ENCODE data around the gene KAZN. TPM values are rescaled to one million over a fixed set of nuclear protein-coding genes. Genes with fewer than 3 reads are reported as not detected.

KAZN gene
- total and polyA plus RNA-seq, 4 donors = 4.4 to 19.3 (median 9.6) TPM

DNA sequence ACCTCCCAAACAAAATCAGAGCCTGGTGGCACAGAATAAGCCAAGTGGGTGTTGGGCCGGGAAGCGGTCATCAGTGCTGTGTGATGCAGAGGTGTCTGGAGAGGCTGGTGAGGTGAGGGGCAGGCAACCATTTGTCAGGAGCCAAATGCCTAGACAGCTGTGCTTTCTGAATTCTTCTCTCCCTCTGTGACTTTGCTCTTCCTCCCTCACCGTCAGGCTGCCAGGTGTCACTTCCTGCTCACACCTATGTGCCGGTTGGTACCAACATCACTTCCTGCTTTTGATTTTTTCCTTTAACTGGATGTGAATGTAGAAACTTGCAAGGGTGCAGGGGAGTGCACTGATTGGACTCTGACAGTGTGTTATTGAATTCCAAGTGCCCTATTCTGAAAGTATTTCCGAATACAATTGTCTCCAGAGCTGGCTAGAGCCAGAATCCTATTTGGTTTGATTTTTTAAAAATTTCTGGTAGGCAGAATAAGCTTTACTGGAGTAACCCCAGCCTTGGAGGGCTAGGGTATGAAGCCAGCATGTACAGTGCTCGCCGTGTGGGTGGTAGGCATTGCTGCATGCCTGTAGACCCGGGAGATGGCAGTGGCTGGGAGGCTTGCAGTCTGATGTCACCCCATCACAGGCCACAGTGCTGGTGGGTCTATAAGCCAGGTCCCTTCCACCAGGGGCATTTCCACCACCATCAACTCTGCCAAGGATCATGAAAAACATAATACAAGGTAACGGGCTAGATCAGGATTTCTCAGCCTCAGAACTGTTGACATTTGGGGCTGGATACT, 210.9 kb downstream of the KAZN start:
- DNase-seq = no peak
- ATAC-seq (ENCODE audit: low FRiP score) = no peak
- no peaks in the 10 kb centered on the region for H3K4me1 ChIP-seq (ENCODE audit: control insufficient read depth in 1 of 2, insufficient read depth in 2 of 2, low read length in 2 of 2)
- WGBS, 2 donors = 80 to 84% methylated on average over 9 of the region's 9 CpGs
- intact Hi-C loops (cut with DNase I) = no loop called here
- no peak overlapping the region for H3K27ac ChIP-seq (ENCODE audit: low read depth in 1 of 2, low read length in 2 of 2)
- no peak overlapping the region for H3K4me3 ChIP-seq (ENCODE audit: low read length in 2 of 2)
- no peaks in the 10 kb centered on the region for H3K27me3 ChIP-seq (ENCODE audit: control insufficient read depth in 1 of 2, insufficient read depth in 2 of 2, low read length in 1 of 2)
- no peaks in the 10 kb centered on the region for H3K36me3 ChIP-seq (ENCODE audit: control insufficient read depth in 1 of 2, insufficient read depth in 2 of 2, low read length in 1 of 2)
- peaks cover 12% of the 10 kb centered on the region for H3K9me3 ChIP-seq (ENCODE audit: control insufficient read depth, low read length)

DNA sequence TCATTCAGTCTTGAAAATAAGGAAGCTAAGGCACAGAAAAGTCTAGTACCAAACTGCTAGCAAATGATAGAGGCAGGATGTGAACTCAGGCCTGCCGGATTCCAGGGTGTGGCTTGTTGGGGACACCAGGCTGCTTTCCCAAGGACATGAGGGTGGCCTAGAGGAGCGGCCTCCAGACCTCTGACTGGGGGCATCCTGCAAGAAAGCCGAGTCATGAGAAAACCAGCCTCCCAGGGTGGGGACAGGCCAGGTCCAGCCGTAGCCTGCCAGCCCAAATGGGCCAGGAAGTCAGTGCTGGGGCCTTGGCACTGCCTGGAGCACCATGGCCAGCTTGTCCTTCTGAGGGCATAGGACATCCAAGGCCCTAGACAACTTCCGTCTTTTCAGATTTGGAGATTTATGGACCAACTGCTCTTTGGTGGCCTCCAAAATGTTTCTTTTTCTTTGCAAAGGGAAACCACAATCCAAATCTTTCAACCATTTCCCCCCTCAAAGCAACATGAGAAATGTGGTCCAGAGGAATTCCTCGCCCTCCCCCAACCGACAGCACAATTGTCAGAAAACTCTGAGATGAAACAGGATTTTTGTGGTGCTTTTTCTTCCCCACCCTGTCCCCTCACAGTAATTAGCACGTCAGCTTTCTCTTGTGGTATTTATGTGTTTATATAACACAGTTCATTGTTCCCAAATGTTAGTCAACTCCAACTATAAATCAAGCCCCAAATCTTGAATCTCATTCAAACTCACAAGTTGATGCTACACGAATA, 212.3 kb downstream of the KAZN start:
- Histone ChIP-seq H3K27me3 (ENCODE audit: control insufficient read depth in 1 of 2, insufficient read depth in 2 of 2, low read length in 1 of 2) (peaks cover 0 to under 1% of the 10 kb centered on the region in 2 donors), H3K36me3 (ENCODE audit: control insufficient read depth in 1 of 2, insufficient read depth in 2 of 2, low read length in 1 of 2) (no peaks in the 10 kb centered on the region), H3K4me3 (ENCODE audit: low read length in 2 of 2) (no peak overlapping the region), H3K27ac (ENCODE audit: low read depth in 1 of 2, low read length in 2 of 2) (no peak overlapping the region), H3K9me3 (ENCODE audit: control insufficient read depth, low read length) (peaks cover 12% of the 10 kb centered on the region), H3K4me1 (ENCODE audit: control insufficient read depth in 1 of 2, insufficient read depth in 2 of 2, low read length in 2 of 2) (no peaks in the 10 kb centered on the region)
- DNase-seq = no peak
- WGBS, 2 donors = 78 to 81% methylated on average over 9 of the region's 9 CpGs
- intact Hi-C loops (cut with DNase I) = no loop called here
- ATAC-seq (ENCODE audit: low FRiP score) = peak; percentile 34

DNA sequence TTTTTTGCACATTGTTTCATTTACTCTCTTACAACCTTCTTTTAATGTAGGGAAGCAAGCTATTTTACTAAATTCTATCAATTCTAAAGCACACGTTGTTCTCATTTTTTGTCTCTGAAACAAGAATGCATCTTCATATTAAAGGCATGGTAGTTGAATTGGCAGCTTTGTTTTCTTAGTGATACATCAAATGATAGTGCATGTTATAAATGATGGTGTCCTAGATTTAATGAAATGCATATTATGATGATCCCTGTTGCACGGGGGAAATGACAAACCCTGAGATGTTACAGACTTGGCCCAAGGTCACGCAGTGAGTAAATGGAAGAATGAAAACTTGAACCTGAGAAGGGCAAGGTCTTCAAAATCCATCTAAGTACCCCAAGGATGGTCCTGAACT, 213.1 kb downstream of the KAZN start:
- peaks cover 11% of the 10 kb centered on the region for H3K9me3 ChIP-seq (ENCODE audit: control insufficient read depth, low read length)
- no peaks in the 10 kb centered on the region for H3K4me1 ChIP-seq (ENCODE audit: control insufficient read depth in 1 of 2, insufficient read depth in 2 of 2, low read length in 2 of 2)
- no peaks in the 10 kb centered on the region for H3K36me3 ChIP-seq (ENCODE audit: control insufficient read depth in 1 of 2, insufficient read depth in 2 of 2, low read length in 1 of 2)
- DNase-seq (no peak), ATAC-seq (ENCODE audit: low FRiP score) (no peak)
- no peak overlapping the region for H3K27ac ChIP-seq (ENCODE audit: low read depth in 1 of 2, low read length in 2 of 2)
- intact Hi-C loops (cut with DNase I) = no loop called here
- WGBS, 2 donors = 61 to 67% methylated on average over 3 of the region's 3 CpGs
- H3K27me3 ChIP-seq (ENCODE audit: control insufficient read depth in 1 of 2, insufficient read depth in 2 of 2, low read length in 1 of 2) = peaks cover 0 to 1% of the 10 kb centered on the region in 2 donors
- H3K4me3 ChIP-seq (ENCODE audit: low read length in 2 of 2) = no peak overlapping the region

DNA sequence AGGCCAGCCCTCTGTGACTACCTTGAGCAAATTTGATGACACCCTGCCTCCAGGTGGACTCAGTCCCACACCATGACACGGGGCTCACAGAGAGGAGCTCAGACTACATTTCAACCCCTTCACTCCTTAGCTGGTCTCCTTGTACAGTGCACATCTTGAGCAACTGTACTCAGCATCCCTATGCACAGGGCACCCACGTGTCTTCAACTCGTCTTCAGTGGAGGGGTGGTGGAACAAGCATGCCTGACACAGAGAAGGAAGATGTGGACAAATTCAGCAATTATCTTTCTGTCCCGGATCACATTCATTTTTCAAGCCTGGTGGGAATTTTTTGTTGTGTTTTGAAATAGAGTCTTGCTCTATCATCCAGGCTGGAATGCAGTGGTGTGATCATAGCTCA, 213.7 kb downstream of the KAZN start:
- intact Hi-C loops (cut with DNase I) = no loop called here
- Histone ChIP-seq H3K36me3 (ENCODE audit: control insufficient read depth in 1 of 2, insufficient read depth in 2 of 2, low read length in 1 of 2) (no peaks in the 10 kb centered on the region), H3K4me3 (ENCODE audit: low read length in 2 of 2) (no peak overlapping the region), H3K27me3 (ENCODE audit: control insufficient read depth in 1 of 2, insufficient read depth in 2 of 2, low read length in 1 of 2) (peaks cover 0 to 1% of the 10 kb centered on the region in 2 donors), H3K27ac (ENCODE audit: low read depth in 1 of 2, low read length in 2 of 2) (no peak overlapping the region), H3K4me1 (ENCODE audit: control insufficient read depth in 1 of 2, insufficient read depth in 2 of 2, low read length in 2 of 2) (no peaks in the 10 kb centered on the region), H3K9me3 (ENCODE audit: control insufficient read depth, low read length) (peaks cover 6% of the 10 kb centered on the region)
- WGBS, 2 donors = 88 to 92% methylated on average over 4 of the region's 4 CpGs
- no peak for DNase-seq
- no peak for ATAC-seq (ENCODE audit: low FRiP score)

DNA sequence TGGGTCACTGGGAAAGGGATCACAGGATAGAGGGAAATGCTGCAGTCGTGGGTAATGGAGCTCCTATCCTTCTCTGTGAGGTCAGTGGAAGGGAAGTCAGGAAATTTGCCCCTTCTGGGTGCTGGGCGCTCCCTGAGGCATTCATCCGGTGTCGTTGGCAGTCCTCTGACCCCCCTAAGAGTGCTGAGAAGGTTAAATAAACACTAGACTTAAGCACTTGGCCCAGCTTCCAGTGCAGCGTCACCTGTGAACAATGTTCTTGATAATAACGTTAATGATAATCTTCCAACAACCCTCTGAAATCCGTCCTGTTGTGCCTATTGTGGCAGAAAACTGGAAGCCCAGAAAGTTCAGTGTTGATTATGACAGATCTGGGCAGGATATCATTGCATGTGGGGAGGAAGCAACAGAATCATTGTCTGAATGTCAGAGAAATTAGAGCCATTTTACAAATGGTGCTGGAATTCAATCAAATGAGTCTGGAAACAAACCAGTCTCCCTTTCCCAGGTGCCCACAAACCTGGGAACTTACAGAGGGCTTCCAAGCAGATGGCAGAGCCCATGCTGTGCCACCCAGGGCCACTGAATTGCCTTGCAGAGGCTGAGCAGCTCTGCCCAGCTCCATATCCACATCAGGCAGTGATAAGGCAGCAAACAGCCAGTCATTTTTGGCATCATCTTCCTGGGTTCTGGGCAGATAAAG, 216.8 kb downstream of the KAZN start:
- peaks cover 0 to 1% of the 10 kb centered on the region in 2 donors for H3K27me3 ChIP-seq (ENCODE audit: control insufficient read depth in 1 of 2, insufficient read depth in 2 of 2, low read length in 1 of 2)
- ATAC-seq (ENCODE audit: low FRiP score) (no peak), DNase-seq (no peak)
- H3K4me3 ChIP-seq (ENCODE audit: low read length in 2 of 2) = no peak overlapping the region
- H3K36me3 ChIP-seq (ENCODE audit: control insufficient read depth in 1 of 2, insufficient read depth in 2 of 2, low read length in 1 of 2) = no peaks in the 10 kb centered on the region
- 21 to 31% methylated on average over 7 of the region's 7 CpGs for WGBS, 2 donors
- intact Hi-C loops (cut with DNase I) = no loop called here
- no peaks in the 10 kb centered on the region for H3K4me1 ChIP-seq (ENCODE audit: control insufficient read depth in 1 of 2, insufficient read depth in 2 of 2, low read length in 2 of 2)
- no peaks in the 10 kb centered on the region for H3K9me3 ChIP-seq (ENCODE audit: control insufficient read depth, low read length)
- no peak overlapping the region for H3K27ac ChIP-seq (ENCODE audit: low read depth in 1 of 2, low read length in 2 of 2)

DNA sequence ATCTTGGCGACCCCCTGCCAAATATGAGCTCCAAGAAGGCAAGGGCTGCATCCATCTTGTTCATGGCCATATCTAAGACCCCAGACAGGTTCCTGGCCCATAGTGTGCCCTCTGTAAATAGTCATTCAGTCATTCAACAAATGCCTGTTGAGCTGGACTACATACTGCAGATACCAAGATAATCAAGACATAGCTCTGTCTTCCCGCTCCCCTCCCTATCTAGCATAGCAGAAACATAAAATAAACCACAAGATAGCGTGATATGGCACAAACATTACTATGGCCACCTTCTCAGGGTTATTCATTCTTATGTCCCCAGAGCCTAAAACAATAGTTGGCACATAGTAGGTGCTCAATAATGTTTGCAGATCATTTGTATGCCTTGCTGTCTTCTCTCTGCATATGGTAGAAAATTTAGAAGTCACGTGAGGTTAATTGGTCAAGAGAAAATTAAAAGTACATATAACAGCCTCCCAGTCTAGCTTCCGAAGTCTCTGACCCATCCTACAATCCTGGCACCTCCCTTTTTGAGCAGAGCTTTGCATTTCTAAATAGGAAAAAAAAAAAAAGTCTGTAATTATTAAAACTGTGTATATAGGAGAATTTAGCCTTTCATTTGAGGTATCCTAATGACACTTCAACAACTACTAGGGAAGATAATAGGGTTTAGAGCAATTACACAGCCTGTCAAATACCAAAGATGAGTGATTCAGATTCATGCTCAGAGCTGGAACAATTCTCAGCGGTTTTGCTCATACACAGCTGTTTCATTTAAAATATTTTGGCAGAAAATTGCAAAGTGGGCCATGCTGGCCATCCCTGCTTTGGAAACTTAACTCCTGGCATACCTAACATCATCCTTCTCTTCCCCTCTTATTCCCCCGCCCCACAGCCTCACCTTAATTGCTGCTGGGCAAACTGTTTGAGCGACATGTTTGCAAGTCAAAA, 219.0 kb downstream of the KAZN start:
- ATAC-seq (ENCODE audit: low FRiP score) (no peak), DNase-seq (no peak)
- WGBS, 2 donors = 78 to 82% methylated on average over 8 of the region's 8 CpGs
- intact Hi-C loops (cut with DNase I) = no loop called here
- H3K4me3 ChIP-seq (ENCODE audit: low read length in 2 of 2) = no peak overlapping the region
- H3K27me3 ChIP-seq (ENCODE audit: control insufficient read depth in 1 of 2, insufficient read depth in 2 of 2, low read length in 1 of 2) = peaks cover 0 to 1% of the 10 kb centered on the region in 2 donors
- H3K36me3 ChIP-seq (ENCODE audit: control insufficient read depth in 1 of 2, insufficient read depth in 2 of 2, low read length in 1 of 2) = no peaks in the 10 kb centered on the region
- no peaks in the 10 kb centered on the region for H3K9me3 ChIP-seq (ENCODE audit: control insufficient read depth, low read length)
- H3K27ac ChIP-seq (ENCODE audit: low read depth in 1 of 2, low read length in 2 of 2) = no peak overlapping the region
- H3K4me1 ChIP-seq (ENCODE audit: control insufficient read depth in 1 of 2, insufficient read depth in 2 of 2, low read length in 2 of 2) = no peaks in the 10 kb centered on the region

DNA sequence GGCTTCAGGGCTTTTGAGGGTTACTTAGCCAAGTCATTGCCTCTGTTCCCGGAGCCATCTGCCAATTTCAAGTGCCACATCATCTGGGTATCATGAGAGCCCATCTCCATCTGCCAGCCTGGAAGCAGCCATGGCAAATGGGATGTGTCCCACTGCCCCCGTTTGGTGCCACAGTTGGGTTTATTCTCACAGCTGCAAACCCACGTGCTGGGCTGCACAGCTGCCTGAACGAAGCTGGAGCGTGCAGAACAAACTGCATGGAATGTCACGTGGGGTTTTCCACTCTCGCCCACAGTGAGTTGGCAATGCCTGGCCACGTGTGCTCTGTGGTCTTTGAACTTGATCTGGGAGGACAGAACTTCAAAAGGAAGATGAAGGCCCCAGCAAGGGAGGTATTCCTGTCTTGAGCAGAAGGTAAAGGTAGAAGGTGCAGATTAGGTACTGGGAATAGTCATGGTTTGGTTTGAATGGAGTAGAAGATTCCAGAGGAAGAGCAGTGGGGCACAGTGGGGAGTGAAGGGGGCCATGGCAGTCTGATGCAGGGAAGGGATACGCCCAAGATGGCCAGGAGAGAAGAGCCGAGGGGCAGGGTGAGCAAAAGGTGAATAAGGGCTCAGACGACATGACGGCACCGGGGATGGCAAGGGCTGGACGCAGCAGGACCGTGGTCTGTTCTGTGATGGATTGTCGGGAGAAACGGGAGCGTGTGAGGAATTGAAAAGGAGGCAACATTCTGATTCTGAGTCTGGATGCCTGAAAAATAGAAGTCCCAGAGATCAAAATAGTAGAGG, 222.0 kb downstream of the KAZN start:
- no peak overlapping the region for H3K4me3 ChIP-seq (ENCODE audit: low read length in 2 of 2)
- H3K27me3 ChIP-seq (ENCODE audit: control insufficient read depth in 1 of 2, insufficient read depth in 2 of 2, low read length in 1 of 2) = peaks cover 0 to 1% of the 10 kb centered on the region in 2 donors
- DNase-seq (no peak), ATAC-seq (ENCODE audit: low FRiP score) (no peak)
- H3K4me1 ChIP-seq (ENCODE audit: control insufficient read depth in 1 of 2, insufficient read depth in 2 of 2, low read length in 2 of 2) = no peaks in the 10 kb centered on the region
- 67 to 78% methylated on average over 18 of the region's 18 CpGs for WGBS, 2 donors
- intact Hi-C loops (cut with DNase I) = no loop called here
- H3K27ac ChIP-seq (ENCODE audit: low read depth in 1 of 2, low read length in 2 of 2) = no peak overlapping the region
- no peaks in the 10 kb centered on the region for H3K9me3 ChIP-seq (ENCODE audit: control insufficient read depth, low read length)
- no peaks in the 10 kb centered on the region for H3K36me3 ChIP-seq (ENCODE audit: control insufficient read depth in 1 of 2, insufficient read depth in 2 of 2, low read length in 1 of 2)
